NCI-H2029 (cell line): Measurements from ENCODE around the gene ESR2.
"Not testable (repeated sequence)": the region's sequence is repeated elsewhere in the genome, so short reads cannot be mapped to it uniquely, and the experiment has no call there.

ENCODE experiments used
- DNase-seq: peaks from one replicate; lab custom pipeline; 2025; lab: John Stamatoyannopoulos, UW

Gene ESR2

DNA sequence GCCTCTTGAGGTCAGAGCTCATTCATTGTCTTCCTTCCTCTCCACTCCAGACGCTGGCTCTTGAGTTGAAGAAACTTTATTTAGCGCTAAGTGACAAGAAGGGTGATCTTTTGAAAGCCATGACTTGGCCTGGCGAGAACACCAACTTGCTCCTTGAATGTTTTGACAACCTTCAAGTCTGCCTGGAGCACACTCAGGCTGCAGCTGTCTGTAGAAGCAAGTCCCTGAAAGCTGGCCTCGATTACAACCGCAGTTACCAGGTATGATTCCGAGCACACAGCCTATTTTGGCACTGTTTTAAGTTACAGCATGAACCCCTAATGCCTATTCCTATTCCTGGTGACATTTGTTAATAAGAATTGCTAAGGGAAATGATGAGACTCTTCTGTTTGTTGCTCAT lies 167.6 kb downstream of the ESR2 start:
- DNase-seq = no peak

DNA sequence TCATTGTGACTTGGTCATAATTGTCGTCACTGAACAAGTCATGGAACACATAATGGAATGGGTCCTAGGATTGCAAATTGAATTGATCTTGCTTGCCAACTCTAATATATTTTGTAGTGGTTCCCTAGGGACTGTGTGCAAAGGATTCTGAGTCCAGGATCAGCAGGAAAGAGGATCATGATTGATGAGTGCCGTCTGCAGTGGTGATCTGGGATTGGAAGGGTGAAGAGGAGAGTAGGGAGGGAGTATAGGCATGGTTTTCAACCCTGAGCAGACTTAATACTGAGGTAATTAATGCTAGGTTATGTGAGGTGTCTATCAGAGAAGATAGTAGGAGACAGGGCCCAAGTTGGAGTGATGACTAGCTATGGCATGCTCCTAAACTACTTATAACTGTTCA lies 168.9 kb downstream of the ESR2 start:
- no peak for DNase-seq

DNA sequence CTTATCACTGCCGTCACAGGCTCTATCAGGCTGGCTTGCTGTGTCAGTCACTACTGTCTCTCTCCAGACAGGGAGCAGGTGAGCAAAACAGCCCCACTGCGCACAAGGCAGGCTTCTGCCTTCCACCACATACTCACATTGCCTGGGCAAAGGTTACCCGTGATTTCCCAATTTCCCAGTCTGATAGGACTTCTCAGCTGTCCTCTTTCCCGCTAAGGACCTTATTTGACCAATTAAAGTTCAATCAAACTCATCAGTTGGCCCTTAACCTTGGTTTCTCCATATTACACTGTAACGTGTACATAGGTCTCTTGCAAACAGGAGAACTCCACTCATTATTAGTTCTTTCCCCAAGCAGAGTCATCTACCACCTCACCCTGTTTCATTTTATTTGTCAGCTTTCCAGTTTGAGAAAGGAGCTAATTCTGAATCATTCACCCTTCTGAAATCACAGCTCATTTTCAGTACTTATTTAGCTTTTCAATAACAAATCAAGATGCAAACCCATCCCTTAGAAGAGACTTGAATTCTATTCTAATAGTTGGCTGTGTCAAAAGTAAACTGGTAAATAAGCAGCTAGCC lies 170.8 kb downstream of the ESR2 start:
- DNase-seq = no peak

DNA sequence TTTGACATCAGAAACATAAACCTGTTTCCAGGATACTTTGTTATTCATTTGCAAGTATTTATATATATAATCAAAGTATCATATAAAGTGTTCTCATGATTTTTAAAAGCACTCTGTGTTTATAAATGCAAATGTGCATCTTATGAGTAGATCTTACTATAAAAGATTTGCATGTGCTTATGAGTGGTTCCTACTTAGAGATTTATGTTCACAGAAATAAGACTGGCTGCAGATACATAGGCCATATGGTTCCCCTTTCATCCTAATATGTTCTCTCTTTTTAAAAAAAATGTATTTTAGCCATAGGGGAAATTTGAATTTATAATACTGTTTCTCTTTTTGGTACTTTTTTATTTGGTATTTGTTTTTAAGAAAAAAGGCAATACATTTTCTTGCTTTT lies 174.2 kb downstream of the ESR2 start:
- no peak for DNase-seq

DNA sequence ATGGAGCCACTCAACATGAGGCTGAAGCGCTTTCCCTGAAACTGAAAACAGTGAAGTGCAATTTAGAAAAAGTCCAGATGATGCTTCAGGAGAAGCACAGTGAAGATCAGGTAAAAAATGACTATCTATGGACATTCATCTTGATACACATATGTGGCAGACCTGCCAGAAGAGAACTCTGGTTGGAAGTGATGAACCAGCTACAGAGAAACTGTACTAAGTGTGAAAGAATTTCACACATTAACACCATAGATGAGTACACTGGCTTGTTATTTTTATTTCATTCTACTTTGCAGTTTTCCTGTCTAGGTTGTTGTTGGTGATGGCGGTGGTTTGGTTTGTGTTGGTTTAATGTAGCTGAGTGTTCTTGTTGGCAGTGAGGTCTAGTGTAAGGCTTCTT lies 174.7 kb downstream of the ESR2 start:
- DNase-seq = no peak

DNA sequence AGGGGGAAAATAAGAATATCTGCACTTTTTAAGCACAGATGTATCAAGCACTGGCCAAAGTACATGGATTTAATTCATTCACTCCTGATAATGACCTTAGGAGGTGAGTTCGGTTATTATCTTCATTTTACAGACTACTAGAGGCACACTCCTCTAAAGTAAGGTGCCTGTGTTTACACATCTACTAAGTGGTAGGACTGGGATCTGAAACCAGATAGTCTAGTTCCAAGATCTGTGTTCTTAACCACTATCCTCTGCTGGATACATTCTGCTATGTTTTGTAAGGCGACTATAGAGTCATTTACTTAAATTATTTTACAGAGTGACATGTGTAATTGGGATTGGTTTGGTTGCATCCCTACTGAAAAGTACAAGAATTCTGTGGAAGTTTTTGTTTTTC lies 175.3 kb downstream of the ESR2 start:
- DNase-seq = no peak

DNA sequence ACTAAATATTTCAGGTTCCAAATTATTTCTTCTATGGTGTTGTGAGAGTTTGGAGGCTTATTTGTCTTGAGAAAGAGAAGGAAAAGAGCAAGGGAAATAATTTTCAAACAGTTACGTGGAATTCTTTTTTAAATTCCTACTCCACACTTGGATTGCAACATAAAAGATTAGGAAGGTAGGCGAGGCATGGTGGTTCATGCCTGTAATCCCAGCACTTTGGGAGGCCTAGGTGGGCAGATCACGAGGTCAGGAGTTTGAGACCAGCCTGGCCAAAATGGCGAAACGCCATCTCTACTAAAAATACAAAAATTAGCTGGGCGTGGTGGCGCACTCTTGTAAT lies 175.8 kb downstream of the ESR2 start:
- not testable (repeated sequence) for DNase-seq

DNA sequence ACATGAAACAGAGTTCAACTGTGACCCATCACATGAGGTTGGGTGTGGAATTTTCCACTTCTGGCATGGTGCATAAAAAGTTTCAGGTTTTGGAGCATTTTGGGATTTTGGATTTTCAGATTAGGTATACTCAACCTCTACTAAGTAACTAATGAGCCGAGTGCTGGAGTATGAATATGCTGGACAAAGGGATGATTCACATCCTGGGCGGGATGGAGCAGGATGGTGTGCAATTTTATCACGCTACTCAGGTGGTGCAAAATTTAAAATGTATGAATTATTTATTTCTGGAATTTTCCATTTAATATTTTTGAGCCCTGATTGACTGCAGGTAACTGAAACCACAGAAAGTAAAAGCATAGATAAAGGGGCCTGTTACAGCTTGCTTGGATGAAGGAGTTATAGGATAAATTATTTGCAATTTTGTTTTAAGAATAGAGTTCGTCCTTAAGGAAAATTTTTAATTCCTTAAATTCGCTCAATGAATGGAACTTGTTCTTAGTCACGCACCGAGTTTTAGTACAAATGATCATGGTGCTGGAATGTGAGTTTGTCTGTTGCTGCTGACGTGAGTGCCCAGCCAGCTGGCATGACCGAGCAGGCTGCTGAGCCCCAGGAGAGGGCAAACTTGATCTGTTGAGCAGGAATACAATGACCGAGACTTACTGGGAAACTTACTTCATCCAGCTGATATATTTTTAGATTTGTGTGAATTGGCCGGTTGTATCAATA lies 176.3 kb downstream of the ESR2 start:
- no peak for DNase-seq

DNA sequence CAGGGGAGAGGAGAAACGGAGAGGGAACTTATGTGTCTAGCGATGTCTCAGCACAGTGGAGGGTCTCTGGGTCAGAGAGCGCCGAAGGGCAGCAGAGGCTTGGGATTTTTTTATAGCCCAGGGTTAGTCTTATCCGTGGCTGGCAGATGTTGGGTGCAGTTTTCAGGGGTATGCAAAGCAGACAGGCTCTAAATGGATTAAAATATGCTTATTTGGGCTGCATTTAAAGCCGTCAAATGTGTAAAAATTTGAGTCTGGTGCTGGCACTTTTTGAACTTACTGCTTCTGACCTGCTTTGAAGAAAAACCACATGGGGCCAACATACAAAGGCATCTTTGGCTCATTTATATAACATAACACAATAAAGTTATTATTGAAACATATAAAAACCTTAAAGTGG lies 178.8 kb downstream of the ESR2 start:
- DNase-seq = no peak

DNA sequence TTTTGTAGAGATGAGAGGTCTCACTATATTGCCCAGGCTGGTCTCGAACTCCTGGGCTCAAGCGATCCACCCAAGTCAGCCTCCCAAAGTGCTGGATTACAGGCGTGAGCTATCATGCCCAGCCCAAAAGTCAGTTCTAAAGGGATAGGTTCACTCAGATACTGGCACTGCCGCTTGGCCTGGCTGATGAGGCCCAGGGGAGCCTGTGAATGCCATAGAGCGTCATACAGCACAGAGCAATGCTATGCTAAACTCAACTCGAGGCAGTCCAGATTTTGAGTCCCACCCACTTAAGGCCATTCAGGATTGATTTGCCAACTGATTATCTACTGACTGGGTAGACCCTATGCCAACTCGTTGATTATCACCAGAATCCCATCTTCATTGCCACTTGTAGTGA lies 179.4 kb downstream of the ESR2 start:
- no peak for DNase-seq

DNA sequence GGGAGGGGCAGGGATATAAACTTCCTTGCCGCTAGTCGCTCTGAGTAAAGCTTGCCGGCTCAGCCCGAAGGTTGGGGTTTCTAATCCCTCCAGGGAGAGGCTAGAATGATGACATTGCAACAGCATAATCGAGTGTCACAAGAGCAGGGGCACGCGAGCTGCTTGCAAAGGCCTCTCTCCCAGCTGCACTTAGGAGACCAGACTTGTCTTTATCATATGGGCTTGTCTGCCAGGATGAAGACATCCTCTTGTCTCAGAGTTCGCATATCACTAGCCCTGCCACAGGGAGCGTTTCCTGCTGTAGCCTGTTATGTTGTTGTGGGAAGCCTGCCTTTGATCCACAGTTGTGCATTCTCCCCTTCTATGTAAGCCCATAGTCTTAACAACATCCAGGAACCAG lies 180.0 kb downstream of the ESR2 start:
- no peak for DNase-seq

DNA sequence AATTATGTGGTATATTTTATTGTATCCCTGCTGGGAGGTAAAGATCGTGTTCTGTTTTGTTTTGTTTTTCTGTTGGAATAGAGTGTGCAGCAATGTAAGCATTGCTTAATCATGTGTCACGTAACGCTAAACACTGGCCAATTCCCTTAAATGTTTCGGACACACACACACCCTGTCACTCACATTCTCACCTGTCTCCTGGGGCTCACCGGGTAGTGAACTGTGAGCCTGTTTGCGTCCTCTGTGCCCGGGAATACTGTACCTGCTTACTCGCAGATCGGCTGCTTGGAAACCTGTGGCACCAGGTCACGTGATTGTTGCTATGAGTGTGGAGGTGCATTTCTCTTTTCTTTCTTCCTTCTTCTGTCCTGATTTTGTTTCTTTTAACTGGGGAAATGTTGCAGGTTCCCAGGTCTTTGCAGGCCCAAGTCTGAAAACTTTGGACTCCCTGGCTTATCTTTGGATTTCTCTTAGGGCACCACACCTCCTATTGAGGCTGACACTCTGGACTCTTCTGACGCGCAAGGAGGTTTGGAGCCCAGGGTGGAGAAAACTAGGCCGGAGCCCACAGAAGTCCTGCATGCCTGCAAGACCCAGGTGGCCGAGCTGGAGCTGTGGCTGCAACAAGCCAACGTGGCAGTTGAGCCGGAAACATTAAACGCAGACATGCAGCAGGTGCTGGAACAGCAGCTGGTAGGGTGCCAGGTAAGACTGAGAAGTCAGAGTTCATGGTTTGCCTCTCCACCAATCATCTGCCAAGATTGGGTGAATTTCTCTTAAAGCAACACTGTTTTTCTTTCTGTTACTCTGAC lies 181.1 kb downstream of the ESR2 start:
- DNase-seq = peak; percentile 72

DNA sequence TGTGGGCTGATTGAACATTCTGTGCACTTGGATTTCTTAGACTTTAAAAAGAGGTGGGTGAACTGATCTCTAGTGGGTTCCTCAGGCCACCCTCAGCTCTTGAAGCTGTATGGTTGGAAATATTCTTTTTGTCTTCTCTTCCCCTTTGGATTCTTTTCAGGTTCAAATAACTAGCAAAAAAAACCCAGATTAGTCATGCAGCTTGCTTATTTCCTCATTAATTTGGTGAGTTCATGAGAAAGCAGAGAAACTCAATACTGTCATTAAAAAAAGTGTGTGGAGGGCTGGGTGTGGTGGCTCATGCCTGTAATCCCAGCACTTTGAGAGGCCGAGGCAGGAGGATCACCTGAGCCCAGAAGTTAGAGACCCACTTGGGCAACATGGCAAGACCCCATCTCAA lies 183.4 kb downstream of the ESR2 start:
- no peak for DNase-seq

DNA sequence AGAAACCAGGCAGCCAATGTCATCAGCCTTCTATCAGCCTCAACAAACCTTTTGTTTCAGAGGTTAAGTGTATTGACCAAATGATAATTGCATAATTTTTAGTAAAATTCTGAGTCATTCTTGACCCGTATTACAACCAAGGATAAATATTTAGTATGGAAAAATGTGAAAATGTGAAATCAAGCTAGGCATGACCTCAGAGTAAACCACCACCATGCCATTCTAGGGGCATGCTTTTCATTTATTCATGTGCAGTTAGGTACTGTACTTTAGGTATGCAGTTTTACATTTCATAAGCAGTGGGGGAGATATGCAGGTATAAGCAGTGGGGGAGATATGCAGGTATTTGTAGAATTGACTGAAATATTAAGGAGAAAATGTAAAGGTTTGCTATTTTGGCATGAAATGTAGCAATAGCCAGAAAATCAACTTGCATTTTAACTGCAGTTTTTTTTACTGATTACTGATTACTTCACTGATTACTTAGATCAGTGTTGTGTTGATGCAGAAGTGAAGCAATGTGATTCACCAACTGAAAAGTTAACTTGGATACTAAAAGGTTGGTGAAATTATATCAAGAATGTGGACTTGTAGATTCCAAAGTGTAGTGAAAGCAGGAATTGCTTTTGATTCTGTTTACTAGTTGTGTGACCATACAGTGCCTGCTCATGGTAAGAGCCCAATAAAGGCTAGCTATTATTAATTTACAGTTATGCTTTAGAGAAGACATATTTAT lies 184.2 kb downstream of the ESR2 start:
- DNase-seq = no peak

DNA sequence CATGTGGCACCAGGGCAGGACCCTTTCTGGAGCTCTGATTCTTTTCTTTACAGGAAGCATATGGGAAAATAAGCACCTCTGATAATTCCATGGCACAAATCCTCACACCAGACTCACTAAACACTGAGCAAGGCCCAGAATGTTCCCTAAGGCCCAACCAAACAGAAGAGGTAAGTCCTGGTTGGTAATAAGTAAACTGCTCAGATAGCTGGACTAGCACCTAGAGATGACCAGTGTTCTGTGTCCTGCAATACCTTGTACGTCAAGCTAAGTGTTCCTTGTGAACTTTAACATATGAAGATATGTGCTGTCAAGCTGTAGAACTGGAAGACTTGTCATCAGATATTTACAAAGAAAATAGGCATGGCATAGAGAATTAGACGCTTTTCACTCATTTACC lies 186.7 kb downstream of the ESR2 start:
- no peak for DNase-seq

DNA sequence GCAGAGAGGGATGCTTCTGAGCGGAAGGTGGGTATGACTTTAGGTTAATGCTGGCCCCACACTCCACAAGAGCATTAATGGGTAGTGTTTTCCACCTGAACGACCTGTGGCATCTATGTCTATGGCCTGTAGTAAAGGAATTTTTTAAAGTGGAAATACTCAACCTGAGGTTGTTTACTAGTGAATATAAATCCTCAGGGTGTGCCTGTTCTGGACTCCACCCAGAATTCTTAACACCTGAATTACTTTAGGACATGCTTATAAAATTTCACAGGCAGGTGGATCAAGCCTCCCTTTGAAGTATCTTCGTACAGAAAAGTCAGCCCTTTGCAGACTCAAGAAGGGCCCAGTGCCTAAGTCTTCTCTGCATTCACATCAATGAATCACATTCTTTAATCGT lies 196.1 kb downstream of the ESR2 start:
- no peak for DNase-seq

DNA sequence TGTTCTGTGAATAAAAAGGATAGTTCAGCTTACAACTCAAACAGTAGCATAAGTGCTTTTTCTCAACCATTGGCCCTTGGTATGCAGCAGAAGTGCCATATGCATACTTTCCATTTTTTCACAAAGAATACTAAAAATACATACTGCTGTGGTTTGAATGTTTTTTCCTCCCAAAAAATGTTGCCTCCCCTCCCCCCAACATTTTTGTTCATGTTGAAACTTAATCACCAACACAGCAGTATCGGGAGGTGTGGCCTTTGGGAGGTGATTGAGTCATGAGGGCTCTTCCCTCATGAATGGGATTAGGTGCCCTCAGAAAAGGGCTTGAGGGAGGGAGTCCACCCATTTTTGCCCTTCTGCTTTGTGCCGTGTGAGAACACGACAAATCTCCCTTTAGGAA lies 198.6 kb downstream of the ESR2 start:
- DNase-seq = no peak

DNA sequence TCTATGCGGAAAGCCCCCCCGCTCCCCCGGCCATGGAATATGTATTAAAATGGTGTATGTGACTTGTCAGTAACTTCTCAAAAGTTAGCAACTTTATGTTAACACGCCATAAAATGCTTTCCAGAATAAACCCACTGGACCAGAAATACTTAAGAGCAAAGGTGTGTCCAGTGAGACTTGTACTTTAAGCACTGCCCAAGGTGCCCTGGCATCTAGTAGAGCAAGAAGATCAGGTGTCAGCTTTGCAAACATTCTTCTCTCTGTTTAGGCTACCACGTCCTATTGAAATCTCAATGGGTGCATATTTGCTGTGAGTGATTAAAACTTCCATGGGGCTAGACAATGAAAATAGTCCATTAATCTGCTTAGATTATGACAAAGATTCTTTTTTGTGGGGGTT lies 201.2 kb downstream of the ESR2 start:
- DNase-seq = no peak

DNA sequence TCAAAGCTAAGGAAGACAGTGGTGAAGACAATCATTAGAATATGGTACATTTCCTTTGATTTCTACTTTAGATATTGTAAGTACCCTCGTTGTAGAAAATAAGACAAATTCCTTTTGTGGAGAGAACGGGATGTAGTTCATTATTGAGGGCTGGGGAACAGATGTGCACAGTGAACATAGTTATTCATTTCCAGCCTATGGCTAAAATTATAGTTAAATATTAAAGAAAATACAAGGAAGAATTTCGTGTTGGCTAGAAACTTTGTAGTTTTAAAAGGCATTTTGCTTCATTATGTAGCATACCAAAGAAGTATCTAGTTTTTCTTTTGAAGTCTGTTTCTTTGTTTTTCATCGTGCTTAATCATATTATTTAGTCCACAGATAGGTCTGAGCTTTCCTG lies 201.8 kb downstream of the ESR2 start:
- no peak for DNase-seq

DNA sequence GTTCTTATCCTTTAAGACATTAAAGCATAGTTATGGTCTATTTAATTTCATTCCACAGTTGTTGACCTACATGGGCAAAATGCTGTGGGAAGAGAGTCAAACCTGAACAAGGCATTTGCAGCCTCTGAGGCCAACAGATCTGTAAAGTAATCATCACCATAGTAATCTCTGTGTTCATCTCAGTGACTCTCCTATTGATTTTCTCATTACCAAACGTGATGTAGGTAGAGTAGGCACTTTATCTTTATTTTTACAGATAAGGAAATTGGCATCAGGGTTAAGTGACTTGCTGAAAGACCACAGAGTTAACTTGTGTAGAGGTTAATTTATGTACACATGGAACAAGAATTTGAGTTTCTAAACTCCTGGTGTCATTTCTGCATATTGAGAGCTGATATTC lies 203.0 kb downstream of the ESR2 start:
- DNase-seq = no peak

DNA sequence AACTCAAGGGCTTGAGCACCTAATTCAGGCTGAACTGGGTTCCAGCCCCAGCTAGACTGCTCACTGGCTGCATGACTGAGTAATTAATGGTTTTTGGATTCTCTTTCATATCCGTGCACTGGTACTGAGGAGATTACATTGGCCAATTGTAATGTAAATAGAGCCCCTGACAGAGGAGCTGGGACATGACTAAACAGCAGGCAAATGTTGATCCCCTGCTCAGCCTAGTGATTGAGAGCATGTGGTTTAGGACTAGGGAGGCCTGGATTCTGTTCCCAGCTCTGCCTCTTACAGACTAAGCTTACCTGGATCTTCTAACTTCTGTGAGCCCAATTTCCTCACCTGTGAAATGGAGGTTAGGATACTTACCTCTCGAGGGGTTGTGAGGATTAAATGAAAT lies 204.3 kb downstream of the ESR2 start:
- no peak for DNase-seq

DNA sequence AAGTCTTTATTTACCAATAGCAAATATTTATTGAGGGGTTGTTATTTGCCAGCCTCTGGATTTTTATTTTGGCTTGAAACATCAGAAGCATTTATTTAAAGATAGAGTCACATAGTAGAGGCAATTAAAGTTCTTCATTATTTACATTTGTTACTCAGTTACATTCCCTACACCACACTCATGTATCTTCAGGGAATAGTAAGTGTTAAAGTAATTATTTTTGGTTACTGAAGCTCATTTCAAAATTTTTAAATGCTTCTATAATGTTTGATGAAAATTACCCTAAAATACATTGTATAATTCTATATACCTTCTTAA lies 205.6 kb downstream of the ESR2 start:
- DNase-seq = no peak

DNA sequence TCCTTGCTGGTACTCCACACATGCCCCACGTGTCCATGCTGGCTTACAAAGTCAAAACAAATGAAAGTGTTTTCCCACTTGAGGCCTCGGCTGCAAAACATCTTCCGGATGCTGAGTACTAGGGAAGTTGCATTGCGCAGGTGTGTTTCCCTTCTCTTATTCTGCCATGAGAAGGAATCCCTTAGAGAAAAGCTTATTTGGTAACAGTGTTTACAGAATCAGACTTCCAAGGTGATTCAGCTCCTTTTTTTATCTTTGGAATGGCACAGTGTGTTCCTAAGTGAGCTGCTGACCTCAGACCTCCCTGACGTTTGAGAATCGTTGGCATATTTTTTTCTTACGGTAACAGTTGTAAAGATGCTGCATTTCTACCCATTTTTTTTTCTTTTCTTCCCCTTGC lies 211.3 kb downstream of the ESR2 start:
- DNase-seq = no peak
